ENCODE measurements around the gene GRP.
A peak's percentile ranks its signal among the peaks of the same experiment; 100 is the strongest.

GRP gene

DNA sequence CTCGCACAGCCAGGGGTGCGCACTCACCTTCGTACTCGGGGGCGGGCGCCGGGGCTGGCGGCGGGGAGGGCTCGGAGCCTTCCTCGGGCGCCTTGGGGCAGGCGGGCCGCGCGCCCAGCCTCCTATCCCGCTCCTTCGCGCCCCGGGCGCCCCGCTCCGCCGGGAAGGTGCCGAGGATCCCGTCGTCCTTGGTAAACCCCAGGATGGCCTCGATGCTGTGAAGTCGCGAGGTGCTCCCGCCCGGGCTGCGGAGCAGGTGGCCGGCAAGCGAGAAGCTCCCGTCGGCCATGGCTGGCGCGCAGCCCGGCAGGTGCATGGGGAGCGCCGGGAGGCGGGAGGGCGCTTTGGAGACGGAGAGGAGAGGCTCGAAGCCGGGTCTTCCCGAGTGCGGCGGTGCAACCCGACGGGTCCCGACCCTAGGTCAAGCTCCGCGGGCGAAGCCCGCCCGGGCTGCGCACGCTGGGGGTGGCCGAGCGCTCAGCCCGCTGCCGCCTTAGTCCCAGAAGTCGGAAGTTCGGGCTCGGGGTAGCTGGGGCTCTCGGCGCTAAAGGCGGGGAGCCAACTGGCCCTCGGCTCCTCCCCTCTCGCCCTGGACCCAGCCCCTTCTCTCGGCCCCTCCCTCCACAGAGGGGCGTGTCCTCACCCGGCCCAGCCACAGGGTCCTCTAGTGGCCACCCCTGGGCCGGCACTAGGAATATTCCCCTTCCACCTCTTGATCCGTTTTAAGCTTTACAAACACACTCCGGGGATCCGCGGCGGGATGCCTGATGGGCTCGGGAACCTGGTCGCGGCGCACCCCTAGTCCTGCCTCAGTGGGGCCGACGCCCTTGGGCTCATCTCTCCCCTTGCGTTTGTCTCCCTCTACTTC lies 53.2 kb downstream of the GRP start, which contains the start of gene RAX:
Gene RAX, minus strand, starts transcription at position 564 of the 868 bp plus-strand sequence. Its CDS starts 248 bp downstream, at position 316.
- peak; percentile 79 for ATAC-seq
- TF ChIP-seq TCF4 (CRISPR knock-in tag; IDR thresholded peaks at IDR 0.05; ENCODE audit: borderline replicate concordance) (no peak), SNAI2 (CRISPR knock-in tag; IDR thresholded peaks at IDR 0.05) (no peak), ESRRG (CRISPR knock-in tag; IDR thresholded peaks at IDR 0.05) (no peak), PATZ1 (CRISPR knock-in tag; IDR thresholded peaks at IDR 0.05; ENCODE audit: borderline replicate concordance) (no peak)

DNA sequence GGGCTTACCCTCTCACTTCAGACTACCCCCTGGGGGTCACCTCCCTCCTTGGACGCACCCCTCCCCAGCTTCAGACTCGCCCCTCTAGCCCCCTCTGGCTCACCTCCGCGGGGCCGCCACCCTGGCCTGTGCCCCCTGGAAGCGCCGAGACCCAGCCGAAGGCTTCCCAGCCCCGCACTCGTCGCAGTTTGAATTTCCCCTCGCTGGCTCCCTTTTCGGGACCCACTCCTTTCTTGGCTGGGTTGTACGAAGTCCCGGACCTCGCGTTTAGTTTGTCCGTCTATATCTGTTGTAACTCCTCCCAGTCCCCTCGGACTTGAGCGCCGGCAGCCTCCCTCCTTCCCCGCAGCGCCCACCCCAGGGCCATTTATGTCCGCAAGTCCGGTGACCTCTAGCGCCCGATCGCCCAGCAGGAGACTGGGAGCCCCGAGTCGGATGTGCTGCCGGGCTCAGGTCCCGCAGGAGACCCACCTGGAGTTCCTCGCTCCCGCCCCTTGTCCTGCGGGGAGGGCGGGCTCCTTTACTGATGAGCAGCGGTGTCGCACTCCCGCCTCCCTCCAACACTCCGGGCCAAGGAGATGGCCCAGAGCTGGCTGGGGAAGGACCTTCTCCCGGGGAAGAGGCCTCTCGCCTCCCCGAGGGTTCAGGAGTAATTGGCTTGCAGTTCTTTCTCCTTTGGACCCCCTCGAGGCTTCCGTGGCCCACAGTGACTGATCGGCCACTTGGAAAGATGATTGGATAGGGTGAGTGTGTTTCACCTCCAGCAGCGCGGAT lies 54.0 kb downstream of the GRP start:
- ATAC-seq: no peak
- TF ChIP-seq POU6F1 (CRISPR knock-in tag; IDR thresholded peaks at IDR 0.05; ENCODE audit: borderline replicate concordance, low read depth) (no peak), ZNF565 (CRISPR knock-in tag; conservative IDR thresholded peaks at IDR 0.05; ENCODE audit: low read depth) (no peak), GLIS3 (CRISPR knock-in tag; IDR thresholded peaks at IDR 0.05) (no peak), ZNF70 (CRISPR knock-in tag; IDR thresholded peaks at IDR 0.05) (no peak), ZC3H10 (CRISPR knock-in tag; IDR thresholded peaks at IDR 0.05) (no peak), TOX (CRISPR knock-in tag; IDR thresholded peaks at IDR 0.05; ENCODE audit: borderline replicate concordance) (no peak), ESRRG (CRISPR knock-in tag; IDR thresholded peaks at IDR 0.05) (no peak)

GRCh38 chr18:59274533-59274928 lies 54.6 kb downstream of the GRP start:
- ATAC-seq: no peak
- no peak for TF ChIP-seq POU6F1 (CRISPR knock-in tag; IDR thresholded peaks at IDR 0.05; ENCODE audit: borderline replicate concordance, low read depth)
- no peak for TF ChIP-seq ZNF70 (CRISPR knock-in tag; IDR thresholded peaks at IDR 0.05)
- TF ChIP-seq ZNF8 (CRISPR knock-in tag; IDR thresholded peaks at IDR 0.05): no peak
- TF ChIP-seq ZFP30 (CRISPR knock-in tag; IDR thresholded peaks at IDR 0.05): no peak
- no peak for TF ChIP-seq BACH2 (CRISPR knock-in tag; IDR thresholded peaks at IDR 0.05; ENCODE audit: borderline replicate concordance)
- TF ChIP-seq ZFP3 (CRISPR knock-in tag; IDR thresholded peaks at IDR 0.05): no peak
- no peak for TF ChIP-seq ARNTL (CRISPR knock-in tag; IDR thresholded peaks at IDR 0.05; ENCODE audit: borderline replicate concordance, low read depth)
- no peak for TF ChIP-seq RARB (CRISPR knock-in tag; IDR thresholded peaks at IDR 0.05)
- TF ChIP-seq ISL1 (CRISPR knock-in tag; IDR thresholded peaks at IDR 0.05): no peak
- TF ChIP-seq GLIS3 (CRISPR knock-in tag; IDR thresholded peaks at IDR 0.05): no peak
- no peak for TF ChIP-seq ESRRG (CRISPR knock-in tag; IDR thresholded peaks at IDR 0.05)

GRCh38 chr18:59275406-59275949 lies 55.5 kb downstream of the GRP start:
- TF ChIP-seq ZNF8 (CRISPR knock-in tag; IDR thresholded peaks at IDR 0.05) (no peak), TOX (CRISPR knock-in tag; IDR thresholded peaks at IDR 0.05; ENCODE audit: borderline replicate concordance) (no peak), PPARA (CRISPR knock-in tag; IDR thresholded peaks at IDR 0.05; ENCODE audit: borderline replicate concordance) (no peak), SNAI2 (CRISPR knock-in tag; IDR thresholded peaks at IDR 0.05) (no peak), BACH2 (CRISPR knock-in tag; IDR thresholded peaks at IDR 0.05; ENCODE audit: borderline replicate concordance) (no peak), ZNF70 (CRISPR knock-in tag; IDR thresholded peaks at IDR 0.05) (no peak), ISL1 (CRISPR knock-in tag; IDR thresholded peaks at IDR 0.05) (no peak), ESRRG (CRISPR knock-in tag; IDR thresholded peaks at IDR 0.05) (no peak), ZFP30 (CRISPR knock-in tag; IDR thresholded peaks at IDR 0.05) (no peak), ZC3H10 (CRISPR knock-in tag; IDR thresholded peaks at IDR 0.05) (no peak), ZNF565 (CRISPR knock-in tag; conservative IDR thresholded peaks at IDR 0.05; ENCODE audit: low read depth) (no peak), CSDC2 (CRISPR knock-in tag; IDR thresholded peaks at IDR 0.05) (no peak), ZFP3 (CRISPR knock-in tag; IDR thresholded peaks at IDR 0.05) (no peak), TSHZ2 (CRISPR knock-in tag; IDR thresholded peaks at IDR 0.05) (no peak)
- TF ChIP-seq, protein P1, sequence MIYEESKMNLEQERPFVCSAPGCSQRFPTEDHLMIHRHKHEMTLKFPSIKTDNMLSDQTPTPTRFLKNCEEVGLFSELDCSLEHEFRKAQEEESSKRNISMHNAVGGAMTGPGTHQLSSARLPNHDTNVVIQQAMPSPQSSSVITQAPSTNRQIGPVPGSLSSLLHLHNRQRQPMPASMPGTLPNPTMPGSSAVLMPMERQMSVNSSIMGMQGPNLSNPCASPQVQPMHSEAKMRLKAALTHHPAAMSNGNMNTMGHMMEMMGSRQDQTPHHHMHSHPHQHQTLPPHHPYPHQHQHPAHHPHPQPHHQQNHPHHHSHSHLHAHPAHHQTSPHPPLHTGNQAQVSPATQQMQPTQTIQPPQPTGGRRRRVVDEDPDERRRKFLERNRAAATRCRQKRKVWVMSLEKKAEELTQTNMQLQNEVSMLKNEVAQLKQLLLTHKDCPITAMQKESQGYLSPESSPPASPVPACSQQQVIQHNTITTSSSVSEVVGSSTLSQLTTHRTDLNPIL (CRISPR knock-in tag; IDR thresholded peaks at IDR 0.05; ENCODE audit: low read depth): no peak
- ATAC-seq: no peak
